Activated effector memory CD4-positive, alpha-beta T cell treated with Interleukin-2 at 50 U/mL for 16 hours (primary cell): ENCODE results near the gene RGS14.
"Not testable (repeated sequence)": the region's sequence is repeated elsewhere in the genome, so short reads cannot be mapped to it uniquely, and the experiment has no call there.

Source experiments
- DNase-seq: peaks from one replicate; pipeline ENCODE4 v3.0.0-alpha.2; 2020

The RGS14 gene

GRCh38 chr5:177409043-177409801 is 51.5 kb downstream of the RGS14 start, which contains the start of gene F12:
F12 (minus strand) TSS chr5:177409564; CDS start chr5:177409527, 37 bp downstream.
- no peak for DNase-seq

GRCh38 chr5:177410575-177410974 is 52.9 kb downstream of the RGS14 start:
- DNase-seq, result no peak

GRCh38 chr5:177412603-177413233 is 55.0 kb downstream of the RGS14 start:
- DNase-seq, result no peak

GRCh38 chr5:177414481-177414880 is 56.8 kb downstream of the RGS14 start:
- no peak for DNase-seq

- not testable (repeated sequence) for DNase-seq
These were observed 59.4 kb downstream of the RGS14 start for GRCh38 chr5:177417081-177417480.

GRCh38 chr5:177419046-177419445 is 61.3 kb downstream of the RGS14 start:
- no peak for DNase-seq

GRCh38 chr5:177420472-177420871 is 62.7 kb downstream of the RGS14 start:
- DNase-seq, result not testable (repeated sequence)

GRCh38 chr5:177421062-177421798 is 63.5 kb downstream of the RGS14 start:
- no peak for DNase-seq
